ENCODE measurements around the gene RAB20. TPM values are rescaled to one million over a fixed set of nuclear protein-coding genes. Genes with fewer than 3 reads are reported as not detected.

Gene RAB20
- total RNA-seq, 1 experiment from 2014 or later, result 10.6 TPM

DNA sequence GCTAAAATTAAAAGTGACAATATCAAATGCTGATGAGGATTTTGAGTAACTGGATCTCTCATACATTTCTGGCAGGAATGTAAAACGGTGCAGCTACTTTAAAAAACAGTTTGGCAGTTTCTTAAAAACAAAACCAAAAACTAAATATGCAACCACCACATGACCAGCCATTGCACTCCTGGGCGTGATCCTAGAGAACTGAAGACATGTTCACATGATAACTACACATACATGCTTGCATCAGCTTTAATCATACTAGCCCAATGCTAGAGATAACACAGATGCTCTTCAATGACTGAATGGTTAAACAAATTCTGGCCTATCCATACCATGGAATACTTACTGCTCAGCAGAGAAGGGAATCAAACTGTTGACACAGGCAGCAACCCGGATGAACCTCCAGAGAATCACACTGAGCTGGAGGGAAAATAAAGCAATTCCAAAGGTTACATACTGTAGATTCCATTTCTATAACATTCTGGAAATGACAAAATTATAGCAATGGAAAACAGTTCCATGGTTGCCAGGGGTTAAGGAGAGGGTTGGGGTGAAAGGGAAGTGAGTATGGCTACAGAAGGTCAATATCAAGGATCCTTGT is 28.4 kb upstream of the RAB20 start:
- ChIA-PET POLR2A (no interaction called here), CTCF (no interaction called here), RAD21 (ENCODE audit: low non-redundant PET in 1 of 2, low total read pairs in 2 of 2, uncharacterized antibody in 2 of 2, unreplicated experiment in 2 of 2) (no interaction called here)
- no peak overlapping the region for H3K4me2 ChIP-seq (ENCODE audit: low read length)
- no peaks in the 10 kb centered on the region for H3K27me3 ChIP-seq (ENCODE audit: insufficient read depth, low read length)
- peaks cover 2 to 5% of the 10 kb centered on the region in 2 experiments; a peak in 2 of 4 replicates for H3K4me1 ChIP-seq (ENCODE audit: control insufficient read depth in 1 of 2, insufficient read depth in 2 of 2, low read length in 2 of 2)
- no peak overlapping the region for H3K27ac ChIP-seq (ENCODE audit: low read depth, low read length)
- no peak overlapping the region for H3K4me3 ChIP-seq (replicated peaks in 1 of 2; ENCODE audit: low read depth in 1 of 2, low read length in 2 of 2)
- TF ChIP-seq, protein P1, sequence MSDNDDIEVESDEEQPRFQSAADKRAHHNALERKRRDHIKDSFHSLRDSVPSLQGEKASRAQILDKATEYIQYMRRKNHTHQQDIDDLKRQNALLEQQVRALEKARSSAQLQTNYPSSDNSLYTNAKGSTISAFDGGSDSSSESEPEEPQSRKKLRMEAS (IDR thresholded peaks at IDR 0.05), result no peak
- TF ChIP-seq ELF1 (IDR thresholded peaks at IDR 0.05; ENCODE audit: borderline replicate concordance, low read depth), result no peak
- TF ChIP-seq, protein P2, sequence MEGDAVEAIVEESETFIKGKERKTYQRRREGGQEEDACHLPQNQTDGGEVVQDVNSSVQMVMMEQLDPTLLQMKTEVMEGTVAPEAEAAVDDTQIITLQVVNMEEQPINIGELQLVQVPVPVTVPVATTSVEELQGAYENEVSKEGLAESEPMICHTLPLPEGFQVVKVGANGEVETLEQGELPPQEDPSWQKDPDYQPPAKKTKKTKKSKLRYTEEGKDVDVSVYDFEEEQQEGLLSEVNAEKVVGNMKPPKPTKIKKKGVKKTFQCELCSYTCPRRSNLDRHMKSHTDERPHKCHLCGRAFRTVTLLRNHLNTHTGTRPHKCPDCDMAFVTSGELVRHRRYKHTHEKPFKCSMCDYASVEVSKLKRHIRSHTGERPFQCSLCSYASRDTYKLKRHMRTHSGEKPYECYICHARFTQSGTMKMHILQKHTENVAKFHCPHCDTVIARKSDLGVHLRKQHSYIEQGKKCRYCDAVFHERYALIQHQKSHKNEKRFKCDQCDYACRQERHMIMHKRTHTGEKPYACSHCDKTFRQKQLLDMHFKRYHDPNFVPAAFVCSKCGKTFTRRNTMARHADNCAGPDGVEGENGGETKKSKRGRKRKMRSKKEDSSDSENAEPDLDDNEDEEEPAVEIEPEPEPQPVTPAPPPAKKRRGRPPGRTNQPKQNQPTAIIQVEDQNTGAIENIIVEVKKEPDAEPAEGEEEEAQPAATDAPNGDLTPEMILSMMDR (IDR thresholded peaks at IDR 0.05 in 2 of 3, conservative IDR thresholded peaks at IDR 0.05 in 1 of 3; ENCODE audit: borderline replicate concordance in 1 of 3, insufficient read depth in 1 of 3, low read depth in 2 of 3, low read length in 2 of 3), result no peak
- TF ChIP-seq SIN3A (IDR thresholded peaks at IDR 0.05; ENCODE audit: low read depth), result no peak
- no peak for TF ChIP-seq POLR2A (IDR thresholded peaks at IDR 0.05; ENCODE audit: borderline replicate concordance, extremely low read depth, insufficient read depth, insufficient read length)
- TF ChIP-seq TCF7L2 (IDR thresholded peaks at IDR 0.05; ENCODE audit: borderline replicate concordance, extremely low read depth, insufficient read depth, insufficient read length), result no peak
- TF ChIP-seq EZH2 (IDR thresholded peaks at IDR 0.05), result no peak
- TF ChIP-seq CBX3 (IDR thresholded peaks at IDR 0.05; ENCODE audit: low read depth), result no peak
- TF ChIP-seq, protein P3, sequence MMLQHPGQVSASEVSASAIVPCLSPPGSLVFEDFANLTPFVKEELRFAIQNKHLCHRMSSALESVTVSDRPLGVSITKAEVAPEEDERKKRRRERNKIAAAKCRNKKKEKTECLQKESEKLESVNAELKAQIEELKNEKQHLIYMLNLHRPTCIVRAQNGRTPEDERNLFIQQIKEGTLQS (IDR thresholded peaks at IDR 0.05), result no peak
- no peak for TF ChIP-seq ZFX (IDR thresholded peaks at IDR 0.05)
- no peak for TF ChIP-seq SP1 (IDR thresholded peaks at IDR 0.05; ENCODE audit: low read depth)
- no peak for TF ChIP-seq EGR1 (IDR thresholded peaks at IDR 0.05; ENCODE audit: low read depth)
- TF ChIP-seq EZH2phosphoT487 (IDR thresholded peaks at IDR 0.05; ENCODE audit: borderline replicate concordance), result no peak
- TF ChIP-seq, protein P4, sequence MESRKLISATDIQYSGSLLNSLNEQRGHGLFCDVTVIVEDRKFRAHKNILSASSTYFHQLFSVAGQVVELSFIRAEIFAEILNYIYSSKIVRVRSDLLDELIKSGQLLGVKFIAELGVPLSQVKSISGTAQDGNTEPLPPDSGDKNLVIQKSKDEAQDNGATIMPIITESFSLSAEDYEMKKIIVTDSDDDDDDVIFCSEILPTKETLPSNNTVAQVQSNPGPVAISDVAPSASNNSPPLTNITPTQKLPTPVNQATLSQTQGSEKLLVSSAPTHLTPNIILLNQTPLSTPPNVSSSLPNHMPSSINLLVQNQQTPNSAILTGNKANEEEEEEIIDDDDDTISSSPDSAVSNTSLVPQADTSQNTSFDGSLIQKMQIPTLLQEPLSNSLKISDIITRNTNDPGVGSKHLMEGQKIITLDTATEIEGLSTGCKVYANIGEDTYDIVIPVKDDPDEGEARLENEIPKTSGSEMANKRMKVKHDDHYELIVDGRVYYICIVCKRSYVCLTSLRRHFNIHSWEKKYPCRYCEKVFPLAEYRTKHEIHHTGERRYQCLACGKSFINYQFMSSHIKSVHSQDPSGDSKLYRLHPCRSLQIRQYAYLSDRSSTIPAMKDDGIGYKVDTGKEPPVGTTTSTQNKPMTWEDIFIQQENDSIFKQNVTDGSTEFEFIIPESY (IDR thresholded peaks at IDR 0.05; ENCODE audit: extremely low read depth, insufficient replicate concordance, low read length), result no peak
- no peak for TF ChIP-seq RAD21 (IDR thresholded peaks at IDR 0.05; ENCODE audit: low read depth)
- no peak for TF ChIP-seq JUND (IDR thresholded peaks at IDR 0.05)
- no peak for TF ChIP-seq YY1 (IDR thresholded peaks at IDR 0.05; ENCODE audit: extremely low read depth, insufficient replicate concordance, low read depth, low read length)
- no peak for TF ChIP-seq CEBPB (IDR thresholded peaks at IDR 0.05; ENCODE audit: low read depth)
- no peaks in the 10 kb centered on the region for H4K20me1 ChIP-seq (ENCODE audit: insufficient read depth)
- no peak overlapping the region for H2AFZ ChIP-seq (ENCODE audit: low read depth, low read length, poor library complexity, severe bottlenecking)
- ATAC-seq (no peak), DNase-seq (ENCODE audit: low read depth, low spot score) (no peak)
- no peak overlapping the region for H3K9ac ChIP-seq (ENCODE audit: low read length)
- H3K36me3 ChIP-seq (ENCODE audit: control insufficient read depth in 1 of 2, insufficient read depth in 2 of 2, low read length in 2 of 2), result no peaks in the 10 kb centered on the region
- no TSS peak for BruUV-seq (replicated peaks)
- H3K79me2 ChIP-seq (ENCODE audit: insufficient read depth, low read length), result no peaks in the 10 kb centered on the region
- no peaks in the 10 kb centered on the region for H3K9me3 ChIP-seq (ENCODE audit: control insufficient read depth in 1 of 2, insufficient read depth in 1 of 2, low read depth in 1 of 2, low read length in 2 of 2)
- H3K9me2 ChIP-seq (ENCODE audit: insufficient read depth), result no peaks in the 10 kb centered on the region
- intact Hi-C loops (cut with micrococcal nuclease), result loop anchor here (10.0 kb wide), 2 partner anchors 135 to 465 kb away; no protein-coding TSS in a partner anchor

Measured in HCT116 (cell line).